Aorta (tissue), 5 donors: ENCODE results near the gene NHP2. TPM values are rescaled to one million over a fixed set of nuclear protein-coding genes. Genes with fewer than 3 reads are reported as not detected.

Source experiments
- ATAC-seq: fragments of 200-7000 bp; cut with Tn5 transposase; one replicate; pipeline ENCODE4 v1.9.1; 2022; ENCODE audit warnings: moderate library complexity; ENCODE audit not compliant: low FRiP score
- DNase-seq, 2 donors: peaks; one replicate each; pipeline ENCODE4 v3.0.0-alpha.2; 2020
- H3K27ac ChIP-seq, 2 donors: one replicate each; pipeline ENCODE4 v1.5.1; 2013; ENCODE audit warnings: low read length in 2 of 2, mild to moderate bottlenecking in 2 of 2, moderate library complexity in 2 of 2, control low read depth in 1 of 2, inconsistent platforms in 1 of 2, low read depth in 1 of 2
- H3K27me3 ChIP-seq, 2 donors: one replicate each; pipeline ENCODE4 v1.6.1; 2013; ENCODE audit warnings: control low read depth in 1 of 2, low read length in 1 of 2, mild to moderate bottlenecking in 1 of 2, moderate library complexity in 1 of 2; ENCODE audit not compliant: insufficient read depth in 2 of 2, control insufficient read depth in 1 of 2
- H3K36me3 ChIP-seq, 2 donors: one replicate each; pipeline ENCODE4 v1.6.1; 2013; ENCODE audit warnings: control low read depth in 1 of 2, low read length in 1 of 2, mild to moderate bottlenecking in 1 of 2; ENCODE audit not compliant: insufficient read depth in 2 of 2, control insufficient read depth in 1 of 2
- H3K4me1 ChIP-seq, 2 donors: one replicate each; pipeline ENCODE4 v1.6.1; 2013; ENCODE audit warnings: low read length in 2 of 2, control low read depth in 1 of 2, mild to moderate bottlenecking in 1 of 2, moderate library complexity in 1 of 2; ENCODE audit not compliant: insufficient read depth in 2 of 2, control insufficient read depth in 1 of 2
- H3K4me3 ChIP-seq, 2 donors: one replicate each; pipeline ENCODE4 v1.5.1; 2013; ENCODE audit warnings: low read length in 2 of 2, control low read depth in 1 of 2, mild to moderate bottlenecking in 1 of 2
- H3K9me3 ChIP-seq: one replicate; pipeline ENCODE4 v1.6.1; 2013; ENCODE audit warnings: mild to moderate bottlenecking, low read length; ENCODE audit not compliant: control insufficient read depth
- WGBS, 2 donors: extraction: QIAGEN DNeasy Blood & Tissue Kit; methylation state at CpG; one replicate each; pipeline ENCODE4 v1.1.7; 2013; 5-methylcytosine and 5-hydroxymethylcytosine counted together
- intact Hi-C, 2 donors: fragments of 100-400 bp; cut with DNase I; formaldehyde crosslinking; loops; one replicate each; pipeline versions ENCODE4 v1.14.2 to v1.15.0; 2022
- polyA plus RNA-seq, 2 donors: library from polyadenylated mRNA; stranded (reverse); fragments of 200-250 nt; gene quantifications; one replicate each; pipeline ENCODE4 v1.2.3, GENCODE V29; 2013
- total RNA-seq, 2 donors: library from RNA; stranded (reverse); fragmentation: NEBNext Ultra II Directional; extraction: Animal tissue kit (Norgen Biotek cat#: 25700); gene quantifications; one replicate each; pipeline ENCODE4 v1.2.1, GENCODE V29; 2021
- donor health status: healthy with polysubstance abuse.
- donor health status: Bipolar disorder and iron deficiency.
- donor health status: DM: no; HTN: no; CAD: no.
- donor health status: DM: no; HTN: no; CAD: no.
- donor health status: DM: yes; HTN: yes; CAD: no.

Gene NHP2
- total and polyA plus RNA-seq, 4 donors, result 55.7 to 130 (median 83.4) TPM

DNA sequence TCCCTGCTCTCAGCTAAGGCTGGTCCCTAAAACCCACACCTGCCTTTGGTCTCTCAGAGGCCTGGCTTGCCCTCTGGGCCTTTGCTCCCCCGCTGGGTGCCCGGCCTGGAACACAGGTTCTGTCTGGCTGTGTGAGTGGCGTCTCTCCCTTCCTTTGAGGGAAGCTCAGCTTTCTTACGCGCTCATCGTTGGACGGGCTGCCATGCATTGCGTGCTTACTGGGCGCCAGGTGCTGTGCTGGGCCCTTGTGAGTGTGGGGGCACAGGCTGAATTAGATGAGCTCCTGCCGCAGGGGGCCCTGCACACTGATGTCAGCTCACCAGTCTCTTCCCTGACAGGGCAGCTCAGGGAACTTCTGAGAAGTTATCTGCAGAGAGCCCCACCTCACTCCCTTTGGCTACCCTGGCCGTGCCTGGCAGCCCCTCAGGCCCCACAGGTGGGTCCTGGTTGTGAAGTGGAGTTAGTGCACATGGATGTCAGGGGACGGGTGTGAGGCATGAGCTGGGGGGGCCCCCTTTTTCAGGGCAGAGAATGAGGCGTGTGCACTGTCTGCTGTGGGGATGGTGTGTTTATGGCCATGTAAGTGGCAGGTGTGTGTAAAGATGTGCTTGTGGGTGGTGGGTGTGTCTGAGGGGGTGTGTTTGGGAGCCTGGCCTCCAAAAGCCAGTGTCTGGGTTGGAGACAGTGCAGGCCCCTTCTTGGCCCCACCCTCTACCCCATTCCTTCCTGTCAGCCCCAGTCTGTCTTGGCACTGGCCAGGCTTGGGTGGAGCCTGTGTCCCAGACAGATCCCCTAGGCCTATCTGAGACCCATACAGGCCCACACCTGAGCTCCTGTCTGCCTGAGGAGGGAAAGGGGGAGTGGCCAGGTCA, 30.4 kb downstream of the NHP2 start:
- intact Hi-C loops, result no loop called here
- no peaks in the 10 kb centered on the region for H3K27me3 ChIP-seq
- no peaks in the 10 kb centered on the region for H3K36me3 ChIP-seq
- no peaks in the 10 kb centered on the region for H3K4me1 ChIP-seq
- DNase-seq (no peak), ATAC-seq (no peak)
- no peak overlapping the region for H3K27ac ChIP-seq
- H3K9me3 ChIP-seq, result no peaks in the 10 kb centered on the region
- 90 to 95% methylated on average over 13 of the region's 13 CpGs for WGBS, 2 donors
- no peak overlapping the region for H3K4me3 ChIP-seq

DNA sequence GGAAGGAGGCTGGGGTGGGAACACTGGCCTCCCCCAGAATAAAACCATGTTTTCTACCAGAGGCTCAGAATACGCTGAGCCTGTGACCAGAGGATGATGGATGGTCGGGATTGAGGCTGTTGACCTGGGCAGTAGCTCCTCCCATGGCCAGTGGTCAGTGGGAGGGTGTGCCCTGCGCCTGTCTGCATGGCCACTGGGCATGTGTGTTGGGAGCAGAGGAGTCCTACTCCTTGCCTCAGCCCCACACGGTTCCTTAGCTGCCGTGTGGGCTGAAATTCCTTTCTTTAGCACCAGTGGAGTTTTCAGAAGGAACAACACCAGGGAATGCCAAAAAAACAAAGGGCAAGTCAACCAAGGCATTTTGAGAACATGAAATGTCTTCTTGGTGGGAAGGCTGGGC, 31.3 kb downstream of the NHP2 start:
- no peak overlapping the region for H3K27ac ChIP-seq
- no peaks in the 10 kb centered on the region for H3K9me3 ChIP-seq
- 66 to 70% methylated on average over 5 of the region's 5 CpGs for WGBS, 2 donors
- H3K36me3 ChIP-seq, result no peaks in the 10 kb centered on the region
- DNase-seq (no peak), ATAC-seq (no peak)
- H3K4me3 ChIP-seq, result no peak overlapping the region
- no peaks in the 10 kb centered on the region for H3K4me1 ChIP-seq
- no peaks in the 10 kb centered on the region for H3K27me3 ChIP-seq
- intact Hi-C loops, result no loop called here

DNA sequence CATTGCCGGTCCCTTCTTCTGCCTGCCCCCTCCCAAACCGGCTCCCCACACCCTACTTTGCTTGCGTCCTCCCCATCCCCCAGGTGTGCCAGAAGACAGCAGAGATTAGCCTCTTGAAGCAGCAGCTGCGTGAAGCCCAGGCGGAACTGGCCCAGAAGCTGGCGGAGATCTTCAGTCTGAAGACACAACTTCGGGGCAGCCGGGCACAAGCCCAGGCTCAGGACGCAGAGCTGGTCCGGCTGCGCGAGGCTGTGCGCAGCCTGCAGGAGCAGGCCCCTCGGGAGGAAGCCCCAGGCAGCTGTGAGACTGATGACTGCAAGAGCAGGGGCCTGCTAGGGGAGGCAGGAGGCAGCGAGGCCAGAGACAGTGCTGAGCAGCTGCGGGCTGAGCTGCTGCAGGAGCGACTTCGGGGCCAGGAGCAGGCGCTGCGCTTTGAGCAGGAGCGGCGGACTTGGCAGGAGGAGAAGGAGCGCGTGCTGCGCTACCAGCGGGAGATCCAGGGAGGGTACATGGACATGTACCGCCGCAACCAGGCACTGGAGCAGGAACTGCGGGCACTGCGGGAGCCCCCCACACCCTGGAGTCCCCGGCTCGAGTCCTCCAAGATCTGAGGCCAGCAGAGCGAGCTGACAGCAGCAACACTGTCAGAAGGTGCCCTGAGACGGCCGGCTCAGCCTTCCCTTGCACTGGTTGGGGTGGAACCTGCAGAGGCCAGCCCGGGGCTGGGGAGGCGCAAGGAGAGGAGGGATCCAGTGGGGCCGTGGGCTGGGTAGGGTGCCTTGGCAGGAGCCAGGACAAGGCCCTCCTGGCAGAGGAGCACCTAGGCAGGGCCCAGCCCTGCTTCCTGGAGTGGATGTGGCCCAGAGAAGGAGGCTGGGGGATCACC, 32.1 kb downstream of the NHP2 start:
- no peak for ATAC-seq

DNA sequence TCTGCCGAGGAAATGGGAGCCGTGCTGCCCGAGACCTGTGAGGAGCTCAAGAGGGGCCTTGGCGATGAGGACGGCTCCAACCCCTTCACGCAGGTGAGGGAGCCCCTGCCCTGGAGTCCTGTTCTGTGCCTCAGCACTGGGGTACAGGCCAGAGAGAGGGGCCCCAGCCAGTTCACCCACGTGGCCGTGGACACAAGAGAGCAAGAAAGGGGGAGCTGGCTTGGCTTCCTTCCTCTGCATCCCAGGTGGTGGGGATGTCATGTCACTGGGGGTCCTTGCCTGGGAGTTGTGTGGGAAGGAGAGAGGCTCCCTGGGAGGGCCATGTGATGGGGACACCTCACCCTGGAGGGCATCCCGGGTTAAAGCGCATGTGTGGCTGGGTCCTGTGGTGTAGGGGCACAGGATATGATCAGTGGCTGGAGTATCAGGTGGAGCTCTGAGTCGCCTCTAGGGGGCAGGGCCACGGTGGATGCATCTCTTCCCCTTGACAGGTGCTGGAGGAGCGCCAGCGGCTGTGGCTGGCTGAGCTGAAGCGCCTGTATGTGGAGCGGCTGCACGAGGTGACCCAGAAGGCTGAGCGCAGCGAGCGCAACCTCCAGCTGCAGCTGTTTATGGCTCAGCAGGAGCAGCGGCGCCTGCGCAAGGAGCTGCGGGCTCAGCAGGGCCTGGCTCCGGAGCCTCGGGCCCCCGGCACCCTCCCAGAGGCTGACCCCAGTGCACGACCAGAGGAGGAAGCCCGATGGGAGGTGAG, 32.9 kb downstream of the NHP2 start:
- Histone ChIP-seq H3K4me3 (no peak overlapping the region), H3K4me1 (no peaks in the 10 kb centered on the region), H3K9me3 (no peaks in the 10 kb centered on the region), H3K27ac (no peak overlapping the region), H3K36me3 (no peaks in the 10 kb centered on the region), H3K27me3 (no peaks in the 10 kb centered on the region)
- peak in 1 of 2 donors; percentile 70 for DNase-seq
- intact Hi-C loops, result no loop called here
- 60% methylated on average over 29 of the region's 29 CpGs for WGBS, 2 donors
- ATAC-seq, result no peak

More for the DNA sequence above, 32.1 kb downstream of the NHP2 start:
- H3K9me3 ChIP-seq, result no peaks in the 10 kb centered on the region
- intact Hi-C loops, result no loop called here
- no peak for DNase-seq
- 69 to 79% methylated on average over 37 to 38 of the region's 38 CpGs for WGBS, 2 donors
- no peaks in the 10 kb centered on the region for H3K4me1 ChIP-seq
- H3K36me3 ChIP-seq, result no peaks in the 10 kb centered on the region
- H3K4me3 ChIP-seq, result no peak overlapping the region
- H3K27ac ChIP-seq, result no peak overlapping the region
- H3K27me3 ChIP-seq, result no peaks in the 10 kb centered on the region

DNA sequence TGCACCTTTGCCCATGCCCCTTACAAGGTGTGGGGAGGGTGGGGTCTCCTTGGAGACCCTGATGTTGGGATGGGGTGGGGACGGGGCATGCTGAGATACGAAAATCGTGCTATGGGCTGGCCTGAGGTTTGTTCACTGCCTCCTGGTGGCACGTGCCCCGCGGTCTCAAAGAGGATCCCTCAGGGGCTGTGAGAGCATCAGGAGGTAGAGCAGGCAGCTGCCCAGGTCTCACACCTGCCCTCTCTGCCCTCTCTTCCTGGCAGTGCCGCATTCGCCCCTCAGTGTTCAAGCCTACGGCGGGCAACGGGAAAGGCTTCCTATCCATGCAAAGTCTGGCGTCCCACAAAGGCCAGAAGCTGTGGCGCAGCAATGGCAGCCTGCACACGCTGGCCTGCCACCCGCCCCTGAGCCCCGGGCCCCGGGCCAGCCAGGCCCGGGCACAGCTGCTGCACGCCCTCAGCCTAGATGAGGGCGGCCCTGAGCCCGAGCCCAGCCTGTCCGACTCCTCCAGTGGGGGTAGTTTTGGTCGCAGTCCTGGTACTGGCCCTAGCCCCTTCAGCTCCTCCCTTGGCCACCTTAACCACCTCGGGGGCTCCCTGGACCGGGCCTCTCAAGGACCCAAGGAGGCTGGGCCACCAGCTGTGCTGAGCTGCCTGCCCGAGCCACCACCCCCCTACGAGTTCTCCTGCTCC, 33.6 kb downstream of the NHP2 start:
- no peaks in the 10 kb centered on the region for H3K4me1 ChIP-seq
- ATAC-seq (no peak), DNase-seq (peak in 1 of 2 donors; percentile 66)
- no peak overlapping the region for H3K4me3 ChIP-seq
- 88 to 89% methylated on average over 27 of the region's 27 CpGs for WGBS, 2 donors
- no peak overlapping the region for H3K27ac ChIP-seq
- no peaks in the 10 kb centered on the region for H3K27me3 ChIP-seq
- no peaks in the 10 kb centered on the region for H3K9me3 ChIP-seq
- intact Hi-C loops, result no loop called here
- no peaks in the 10 kb centered on the region for H3K36me3 ChIP-seq

DNA sequence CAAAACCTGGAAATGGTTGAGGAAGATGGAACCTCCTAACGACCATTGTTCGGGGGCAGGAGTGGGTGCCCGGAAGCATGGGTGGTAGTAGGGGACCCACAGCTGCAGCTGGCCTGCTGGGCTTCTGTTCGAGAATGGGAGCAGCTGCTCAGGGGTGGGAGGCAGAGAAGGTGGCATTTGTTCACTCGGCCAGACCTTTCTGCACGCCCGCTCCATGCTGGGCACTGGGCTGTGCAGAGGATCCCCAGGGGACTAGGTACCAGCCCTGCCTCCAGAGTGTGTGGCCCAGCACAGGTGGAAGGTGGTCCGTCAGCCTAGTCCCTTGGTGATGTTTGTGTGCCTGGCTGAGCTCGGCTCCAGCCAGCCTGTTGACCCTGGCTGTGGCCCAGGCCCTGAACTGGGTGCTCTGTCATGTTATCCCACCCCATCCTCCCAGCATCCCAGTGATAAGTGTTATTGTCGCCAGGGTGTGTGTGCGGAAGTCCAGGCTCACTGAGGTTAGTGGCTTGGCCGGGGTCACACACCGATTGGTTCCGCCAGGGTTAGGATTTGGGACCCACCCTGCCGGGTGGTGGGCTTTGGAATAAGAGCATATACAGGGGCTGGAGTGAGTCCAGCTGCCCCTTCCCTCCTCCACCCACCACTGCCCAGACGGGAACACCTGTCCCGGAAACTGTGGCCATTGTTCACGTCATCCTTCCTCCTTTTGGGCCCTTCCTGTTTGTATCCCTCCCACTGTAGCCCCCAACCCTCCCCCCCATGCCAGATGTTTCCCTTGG, 35.6 kb downstream of the NHP2 start:
- no peaks in the 10 kb centered on the region for H3K9me3 ChIP-seq
- H3K27me3 ChIP-seq, result no peaks in the 10 kb centered on the region
- H3K36me3 ChIP-seq, result no peaks in the 10 kb centered on the region
- no peaks in the 10 kb centered on the region for H3K4me1 ChIP-seq
- DNase-seq (peak in 1 of 2 donors; percentile 57), ATAC-seq (no peak)
- WGBS, 2 donors, result 78% methylated on average over 18 of the region's 18 CpGs
- H3K27ac ChIP-seq, result no peak overlapping the region
- intact Hi-C loops, result no loop called here
- no peak overlapping the region for H3K4me3 ChIP-seq

DNA sequence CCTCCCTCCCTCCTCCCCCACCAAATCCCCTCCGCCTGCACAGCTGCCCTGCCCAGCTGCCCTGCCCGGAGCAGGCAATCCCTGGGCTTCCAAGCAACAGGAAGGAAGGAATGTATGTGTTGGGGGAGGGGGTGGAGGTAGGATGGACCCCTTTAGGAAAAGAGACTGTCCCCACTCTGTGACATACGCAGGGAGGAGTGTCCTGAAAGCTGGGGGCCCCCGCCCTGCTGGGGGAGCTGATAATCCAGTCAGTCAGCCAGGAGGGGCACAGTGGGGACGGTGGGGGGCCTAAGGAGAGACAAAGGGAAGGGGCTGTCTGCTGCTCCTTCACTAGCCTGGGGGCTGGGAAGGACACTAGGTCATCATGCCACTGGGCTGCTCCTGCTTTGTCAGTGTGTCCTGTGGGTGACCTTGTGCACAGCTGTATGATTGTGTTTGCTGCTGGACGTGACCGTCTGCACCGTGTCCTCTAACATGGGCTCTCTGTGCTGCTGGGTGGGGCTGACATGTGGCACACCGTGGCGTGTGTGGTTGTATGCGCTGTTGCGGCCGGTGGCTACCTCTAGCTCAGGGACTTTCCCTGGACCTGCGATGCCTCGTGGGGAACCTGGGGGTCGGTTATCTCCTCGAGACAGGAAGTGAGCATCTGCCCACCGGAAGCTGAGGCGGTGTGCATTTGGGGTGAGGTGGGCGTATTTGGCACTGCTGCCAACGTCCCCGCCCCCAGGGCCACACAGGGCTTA, 37.4 kb downstream of the NHP2 start:
- ATAC-seq, result no peak

More for the DNA sequence above, 37.4 kb downstream of the NHP2 start:
- no peaks in the 10 kb centered on the region for H3K4me1 ChIP-seq
- H3K9me3 ChIP-seq, result no peaks in the 10 kb centered on the region
- no peaks in the 10 kb centered on the region for H3K36me3 ChIP-seq
- H3K27ac ChIP-seq, result no peak overlapping the region
- H3K4me3 ChIP-seq, result no peak overlapping the region
- 26 to 37% methylated on average over 21 to 22 of the region's 22 CpGs for WGBS, 2 donors
- peak in 1 of 2 donors; percentile 23 for DNase-seq
- H3K27me3 ChIP-seq, result no peaks in the 10 kb centered on the region
- intact Hi-C loops, result no loop called here
